WERI-Rb-1 (cell line): ENCODE results near the gene NCOA4.

Experiments
- DNase-seq: peaks from one replicate; pipeline ENCODE4 v3.0.0-alpha.2; 2020
- H3K27ac ChIP-seq: fragments of 250-450 bp; sonication (Bioruptor Pico); 2 replicates; pipeline ENCODE4 v1.5.1; 2020; ENCODE audit warnings: mild to moderate bottlenecking, moderate library complexity
- H3K27me3 ChIP-seq: fragments of 250-450 bp; sonication (Bioruptor Pico); 2 replicates; pipeline ENCODE4 v1.5.1; 2021; ENCODE audit warnings: mild to moderate bottlenecking, low read depth, moderate library complexity; ENCODE audit not compliant: insufficient read depth, severe bottlenecking
- H3K36me3 ChIP-seq: fragments of 250-450 bp; sonication (Bioruptor Pico); 2 replicates; pipeline ENCODE4 v1.5.1; 2020; ENCODE audit warnings: mild to moderate bottlenecking, moderate library complexity
- H3K4me3 ChIP-seq: 2 replicates; pipeline ENCODE4 v1.5.1; 2011; ENCODE audit warnings: low read depth, mild to moderate bottlenecking, control low read depth, low read length
- H3K9me3 ChIP-seq: fragments of 250-450 bp; sonication (Bioruptor Pico); 2 replicates; pipeline ENCODE4 v1.5.1; 2021; ENCODE audit warnings: mild to moderate bottlenecking, moderate library complexity; ENCODE audit not compliant: severe bottlenecking
- CTCF ChIP-seq: IDR thresholded peaks from 2 replicates; pipeline ENCODE4 v1.5.1; 2011; ENCODE audit warnings: low read depth, mild to moderate bottlenecking, control low read depth, inconsistent platforms, low read length

The NCOA4 gene

GRCh38 chr10:46016190-46016589, 14.2 kb downstream of the NCOA4 start:
- Histone ChIP-seq H3K9me3 (no peaks in the 10 kb centered on the region), H3K36me3 (peaks cover 40% of the 10 kb centered on the region), H3K27me3 (no peaks in the 10 kb centered on the region), H3K4me3 (no peak overlapping the region), H3K27ac (no peak overlapping the region)
- TF ChIP-seq CTCF, result no peak
- no peak for DNase-seq

GRCh38 chr10:46014683-46015405, 15.6 kb downstream of the NCOA4 start:
- Histone ChIP-seq H3K36me3 (peaks cover 53% of the 10 kb centered on the region), H3K27me3 (no peaks in the 10 kb centered on the region), H3K27ac (peak overlapping the region; percentile 6; the same call in 1 of the 2 replicates), H3K4me3 (no peak overlapping the region), H3K9me3 (no peaks in the 10 kb centered on the region)
- TF ChIP-seq CTCF, result no peak
- DNase-seq, result no peak

GRCh38 chr10:46014206-46014605, 16.2 kb downstream of the NCOA4 start:
- Histone ChIP-seq H3K27ac (no peak overlapping the region; the same call in 1 of the 2 replicates), H3K9me3 (no peaks in the 10 kb centered on the region), H3K27me3 (no peaks in the 10 kb centered on the region), H3K4me3 (no peak overlapping the region), H3K36me3 (peaks cover 59% of the 10 kb centered on the region)
- TF ChIP-seq CTCF, result no peak
- DNase-seq, result no peak

GRCh38 chr10:46012746-46013145, 17.7 kb downstream of the NCOA4 start:
- Histone ChIP-seq H3K9me3 (no peaks in the 10 kb centered on the region), H3K27ac (no peak overlapping the region), H3K27me3 (no peaks in the 10 kb centered on the region), H3K36me3 (peaks cover 74% of the 10 kb centered on the region), H3K4me3 (no peak overlapping the region)
- no peak for TF ChIP-seq CTCF
- DNase-seq, result no peak

GRCh38 chr10:46006219-46006618, 24.2 kb downstream of the NCOA4 start:
- Histone ChIP-seq H3K9me3 (no peaks in the 10 kb centered on the region), H3K36me3 (peaks cover 85% of the 10 kb centered on the region), H3K27ac (no peak overlapping the region), H3K27me3 (no peaks in the 10 kb centered on the region), H3K4me3 (no peak overlapping the region)
- no peak for DNase-seq
- no peak for TF ChIP-seq CTCF

GRCh38 chr10:46005383-46005782, 25.0 kb downstream of the NCOA4 start:
- Histone ChIP-seq H3K9me3 (no peaks in the 10 kb centered on the region), H3K4me3 (no peak overlapping the region), H3K36me3 (peaks cover 80% of the 10 kb centered on the region), H3K27me3 (no peaks in the 10 kb centered on the region), H3K27ac (no peak overlapping the region)
- DNase-seq, result no peak
- no peak for TF ChIP-seq CTCF
